ENCODE data around the gene HEMGN.

HEMGN gene

DNA sequence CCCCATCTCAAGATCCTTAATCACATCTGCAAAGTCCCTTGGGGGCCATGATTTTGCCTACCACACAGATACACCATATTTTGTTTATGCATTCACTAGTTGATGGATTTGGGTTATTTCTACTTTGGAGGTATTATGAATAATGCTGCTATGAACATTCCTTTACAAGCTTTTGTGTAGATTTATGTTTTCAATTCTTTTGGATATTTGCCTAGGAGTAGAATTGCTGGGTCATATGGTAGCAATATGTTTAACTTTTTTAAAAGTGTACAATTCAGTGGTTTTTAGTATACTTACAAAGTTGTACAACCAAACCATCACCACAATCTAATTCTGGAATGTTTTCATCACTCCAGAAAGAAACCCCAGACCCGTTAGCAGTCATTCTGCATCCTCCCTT, 37.4 kb upstream of the HEMGN start:
- TF ChIP-seq ZNF274 (IDR thresholded peaks at IDR 0.05; ENCODE audit: low read depth, low read length): no peak
- TF ChIP-seq YY1 (IDR thresholded peaks at IDR 0.05; ENCODE audit: insufficient read depth, insufficient read length): no peak
- TF ChIP-seq SUZ12 (IDR thresholded peaks at IDR 0.05; ENCODE audit: extremely low read depth, insufficient read depth, insufficient read length): no peak
- Histone ChIP-seq H3K4me3 (ENCODE audit: insufficient read length, low read depth) (no peak overlapping the region), H3K4me1 (ENCODE audit: insufficient read depth, insufficient read length) (no peaks in the 10 kb centered on the region), H3K36me3 (ENCODE audit: insufficient read depth, insufficient read length, low read length) (no peaks in the 10 kb centered on the region), H3K27me3 (ENCODE audit: insufficient read depth, insufficient read length) (peaks cover 22% of the 10 kb centered on the region), H3K9ac (ENCODE audit: insufficient read length, low read depth) (no peak overlapping the region), H3K9me3 (ENCODE audit: insufficient read depth, low read length) (no peaks in the 10 kb centered on the region)
- no peak for DNase-seq (ENCODE audit: low read depth, low spot score)

DNA sequence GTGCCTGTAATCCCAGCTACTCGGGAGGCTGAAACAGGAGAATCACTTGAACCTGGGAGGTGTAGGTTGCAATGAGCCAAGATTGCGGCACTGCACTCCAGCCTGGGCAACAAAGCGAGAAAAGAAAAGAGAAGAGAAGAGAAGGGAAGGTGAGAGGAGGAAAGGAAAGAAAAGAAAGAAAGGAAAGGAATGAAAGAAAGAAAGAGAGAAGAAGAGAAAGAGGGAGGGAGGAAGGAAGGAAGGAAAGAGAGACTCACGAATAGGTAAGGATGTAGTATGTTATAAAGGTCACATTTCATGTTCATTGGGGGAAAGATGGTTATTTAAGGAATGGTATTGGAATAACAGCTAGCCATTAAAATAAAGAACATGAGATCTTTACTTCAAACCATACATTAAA, 34.8 kb upstream of the HEMGN start:
- Histone ChIP-seq H3K36me3 (ENCODE audit: insufficient read depth, insufficient read length, low read length) (no peaks in the 10 kb centered on the region), H3K4me1 (ENCODE audit: insufficient read depth, insufficient read length) (no peaks in the 10 kb centered on the region), H3K27me3 (ENCODE audit: insufficient read depth, insufficient read length) (no peaks in the 10 kb centered on the region), H3K4me3 (ENCODE audit: insufficient read length, low read depth) (no peak overlapping the region), H3K9ac (ENCODE audit: insufficient read length, low read depth) (no peak overlapping the region), H3K9me3 (ENCODE audit: insufficient read depth, low read length) (no peaks in the 10 kb centered on the region)
- TF ChIP-seq SUZ12 (IDR thresholded peaks at IDR 0.05; ENCODE audit: extremely low read depth, insufficient read depth, insufficient read length) (no peak), ZNF274 (IDR thresholded peaks at IDR 0.05; ENCODE audit: low read depth, low read length) (no peak), YY1 (IDR thresholded peaks at IDR 0.05; ENCODE audit: insufficient read depth, insufficient read length) (no peak)
- DNase-seq (ENCODE audit: low read depth, low spot score): no peak

DNA sequence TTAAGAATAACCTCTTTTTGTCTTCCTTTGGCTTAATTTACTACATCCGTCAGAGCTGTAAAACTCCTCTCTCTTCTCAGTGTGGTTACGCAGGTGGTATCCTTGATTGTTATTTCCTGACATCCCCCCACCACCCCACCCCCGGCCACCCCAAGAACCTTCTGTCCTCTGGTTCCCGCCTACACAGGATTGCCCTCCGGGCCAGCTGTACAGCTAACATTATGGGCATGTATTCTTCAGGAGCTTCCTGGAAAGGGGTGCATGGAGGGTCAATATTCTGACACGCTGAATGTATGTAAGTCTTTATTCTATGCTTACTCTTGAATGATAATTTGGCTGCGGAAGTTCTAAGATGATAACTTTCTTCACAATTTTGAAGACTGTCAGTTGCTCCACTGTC, 32.2 kb upstream of the HEMGN start:
- DNase-seq (ENCODE audit: low read depth, low spot score): no peak
- Histone ChIP-seq H3K9ac (ENCODE audit: insufficient read length, low read depth) (no peak overlapping the region), H3K9me3 (ENCODE audit: insufficient read depth, low read length) (no peaks in the 10 kb centered on the region), H3K36me3 (ENCODE audit: insufficient read depth, insufficient read length, low read length) (no peaks in the 10 kb centered on the region), H3K27me3 (ENCODE audit: insufficient read depth, insufficient read length) (no peaks in the 10 kb centered on the region), H3K4me1 (ENCODE audit: insufficient read depth, insufficient read length) (no peaks in the 10 kb centered on the region), H3K4me3 (ENCODE audit: insufficient read length, low read depth) (no peak overlapping the region)
- no peak for TF ChIP-seq SUZ12 (IDR thresholded peaks at IDR 0.05; ENCODE audit: extremely low read depth, insufficient read depth, insufficient read length)
- no peak for TF ChIP-seq YY1 (IDR thresholded peaks at IDR 0.05; ENCODE audit: insufficient read depth, insufficient read length)
- TF ChIP-seq ZNF274 (IDR thresholded peaks at IDR 0.05; ENCODE audit: low read depth, low read length): no peak

DNA sequence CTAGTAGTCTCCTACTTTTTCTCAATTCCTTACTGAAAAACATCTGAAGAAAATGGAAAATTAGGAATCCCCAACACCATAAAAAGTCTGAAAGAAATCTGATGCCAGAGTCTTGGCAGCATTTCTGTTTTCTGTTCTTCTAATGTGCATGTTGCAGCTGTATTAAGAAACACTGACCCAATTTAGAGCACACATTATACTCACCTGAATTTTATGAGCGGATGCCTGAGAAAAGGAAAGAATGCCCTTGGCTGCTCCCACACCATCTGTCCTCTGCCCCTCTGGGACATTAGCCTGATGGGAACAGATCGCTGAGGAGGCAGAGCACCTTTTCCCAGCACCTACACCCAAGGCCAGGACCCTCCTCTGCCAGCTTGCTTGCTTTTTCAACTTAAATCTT, 31.0 kb upstream of the HEMGN start:
- H3K9ac ChIP-seq (ENCODE audit: insufficient read length, low read depth): no peak overlapping the region
- DNase-seq (ENCODE audit: low read depth, low spot score): no peak
- H3K9me3 ChIP-seq (ENCODE audit: insufficient read depth, low read length): no peaks in the 10 kb centered on the region
- no peaks in the 10 kb centered on the region for H3K4me1 ChIP-seq (ENCODE audit: insufficient read depth, insufficient read length)
- no peak for TF ChIP-seq YY1 (IDR thresholded peaks at IDR 0.05; ENCODE audit: insufficient read depth, insufficient read length)
- no peak for TF ChIP-seq SUZ12 (IDR thresholded peaks at IDR 0.05; ENCODE audit: extremely low read depth, insufficient read depth, insufficient read length)
- no peak for TF ChIP-seq ZNF274 (IDR thresholded peaks at IDR 0.05; ENCODE audit: low read depth, low read length)
- H3K36me3 ChIP-seq (ENCODE audit: insufficient read depth, insufficient read length, low read length): no peaks in the 10 kb centered on the region
- H3K4me3 ChIP-seq (ENCODE audit: insufficient read length, low read depth): no peak overlapping the region
- no peaks in the 10 kb centered on the region for H3K27me3 ChIP-seq (ENCODE audit: insufficient read depth, insufficient read length)

DNA sequence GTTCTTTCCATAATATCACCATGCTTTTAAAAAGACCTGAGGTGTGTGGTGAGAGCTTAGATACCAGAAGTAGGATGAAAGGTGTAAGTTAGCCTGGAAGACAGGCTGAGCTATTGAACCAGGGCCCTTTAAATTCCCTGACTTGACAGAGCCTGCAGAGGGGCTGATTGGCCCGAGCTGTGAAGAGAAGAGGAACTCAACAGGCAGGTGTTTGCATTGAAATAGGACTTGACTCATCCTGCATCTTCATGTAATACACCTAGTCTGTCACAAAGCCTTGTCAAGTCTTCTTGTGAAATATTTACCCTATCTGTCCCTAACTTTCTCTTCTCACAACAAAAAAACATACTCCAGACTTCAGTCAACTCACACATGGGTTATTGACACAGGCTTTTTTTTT, 28.5 kb upstream of the HEMGN start:
- Histone ChIP-seq H3K4me3 (ENCODE audit: insufficient read length, low read depth) (no peak overlapping the region), H3K9me3 (ENCODE audit: insufficient read depth, low read length) (no peaks in the 10 kb centered on the region), H3K27me3 (ENCODE audit: insufficient read depth, insufficient read length) (no peaks in the 10 kb centered on the region), H3K36me3 (ENCODE audit: insufficient read depth, insufficient read length, low read length) (no peaks in the 10 kb centered on the region), H3K4me1 (ENCODE audit: insufficient read depth, insufficient read length) (no peaks in the 10 kb centered on the region), H3K9ac (ENCODE audit: insufficient read length, low read depth) (no peak overlapping the region)
- no peak for TF ChIP-seq ZNF274 (IDR thresholded peaks at IDR 0.05; ENCODE audit: low read depth, low read length)
- no peak for TF ChIP-seq YY1 (IDR thresholded peaks at IDR 0.05; ENCODE audit: insufficient read depth, insufficient read length)
- TF ChIP-seq SUZ12 (IDR thresholded peaks at IDR 0.05; ENCODE audit: extremely low read depth, insufficient read depth, insufficient read length): no peak
- DNase-seq (ENCODE audit: low read depth, low spot score): no peak

DNA sequence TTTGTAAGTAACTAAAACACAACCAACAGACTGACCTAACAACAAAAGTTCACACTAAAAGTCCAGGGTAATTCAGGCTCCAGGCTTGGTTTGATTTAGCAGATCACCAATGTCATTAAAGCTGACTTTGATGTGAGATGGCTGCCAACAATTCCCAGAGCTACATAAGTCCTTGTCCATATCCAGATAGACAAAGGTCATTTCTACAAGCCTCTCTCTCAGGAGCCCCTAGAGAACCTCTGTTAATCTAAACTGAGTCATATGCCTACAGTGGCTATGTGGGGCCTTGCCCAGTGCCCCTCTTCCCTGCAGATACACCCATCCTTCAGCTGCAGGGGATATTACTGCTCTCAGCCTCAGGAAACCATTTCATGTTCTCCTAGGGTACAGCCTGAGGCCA, 26.9 kb upstream of the HEMGN start:
- Histone ChIP-seq H3K9ac (ENCODE audit: insufficient read length, low read depth) (no peak overlapping the region), H3K36me3 (ENCODE audit: insufficient read depth, insufficient read length, low read length) (no peaks in the 10 kb centered on the region), H3K4me3 (ENCODE audit: insufficient read length, low read depth) (no peak overlapping the region), H3K9me3 (ENCODE audit: insufficient read depth, low read length) (no peaks in the 10 kb centered on the region), H3K4me1 (ENCODE audit: insufficient read depth, insufficient read length) (no peaks in the 10 kb centered on the region), H3K27me3 (ENCODE audit: insufficient read depth, insufficient read length) (no peaks in the 10 kb centered on the region)
- no peak for DNase-seq (ENCODE audit: low read depth, low spot score)
- TF ChIP-seq SUZ12 (IDR thresholded peaks at IDR 0.05; ENCODE audit: extremely low read depth, insufficient read depth, insufficient read length): no peak
- TF ChIP-seq YY1 (IDR thresholded peaks at IDR 0.05; ENCODE audit: insufficient read depth, insufficient read length): no peak
- TF ChIP-seq ZNF274 (IDR thresholded peaks at IDR 0.05; ENCODE audit: low read depth, low read length): no peak

DNA sequence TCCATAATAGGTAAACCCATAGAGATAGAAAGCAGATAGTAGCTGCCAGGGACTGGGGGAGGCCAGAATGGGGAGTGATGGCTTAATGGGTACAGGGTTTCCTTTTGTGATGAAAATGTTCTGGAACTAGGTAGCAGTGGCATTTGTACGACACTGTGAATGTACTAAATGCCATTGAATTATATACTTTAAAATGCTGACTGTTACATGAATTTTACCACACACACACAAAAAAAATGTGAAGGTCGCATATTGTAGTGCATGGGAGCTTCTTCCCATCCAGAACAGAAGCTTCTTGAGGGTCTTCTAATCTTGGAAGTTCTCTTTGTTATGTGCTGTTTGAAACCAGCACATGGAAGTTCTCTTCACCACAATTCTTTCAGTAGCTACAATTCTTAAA, 25.3 kb upstream of the HEMGN start:
- DNase-seq (ENCODE audit: low read depth, low spot score): no peak
- Histone ChIP-seq H3K9me3 (ENCODE audit: insufficient read depth, low read length) (no peaks in the 10 kb centered on the region), H3K36me3 (ENCODE audit: insufficient read depth, insufficient read length, low read length) (no peaks in the 10 kb centered on the region), H3K27me3 (ENCODE audit: insufficient read depth, insufficient read length) (no peaks in the 10 kb centered on the region), H3K4me3 (ENCODE audit: insufficient read length, low read depth) (no peak overlapping the region), H3K9ac (ENCODE audit: insufficient read length, low read depth) (no peak overlapping the region), H3K4me1 (ENCODE audit: insufficient read depth, insufficient read length) (no peaks in the 10 kb centered on the region)
- no peak for TF ChIP-seq SUZ12 (IDR thresholded peaks at IDR 0.05; ENCODE audit: extremely low read depth, insufficient read depth, insufficient read length)

DNA sequence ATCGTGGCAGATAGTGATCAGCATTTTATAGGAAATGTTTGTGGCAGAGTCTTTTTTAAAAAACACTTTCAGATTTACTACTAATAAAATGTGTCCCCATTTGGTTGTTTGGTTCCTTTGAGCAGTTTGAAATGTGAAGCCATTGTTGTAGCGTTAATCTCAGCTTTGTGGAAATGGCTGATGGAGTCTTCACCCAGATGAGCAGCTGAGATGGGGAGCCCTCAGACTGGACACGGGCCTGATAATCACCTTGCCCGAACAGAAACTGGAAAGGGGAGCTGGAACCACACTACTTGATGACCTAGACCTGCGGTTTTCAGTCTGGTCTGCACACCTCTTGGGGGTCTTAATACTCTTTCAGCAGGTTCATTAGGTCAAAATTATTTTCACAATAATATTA, 24.6 kb upstream of the HEMGN start:
- Histone ChIP-seq H3K27me3 (ENCODE audit: insufficient read depth, insufficient read length) (no peaks in the 10 kb centered on the region), H3K4me1 (ENCODE audit: insufficient read depth, insufficient read length) (no peaks in the 10 kb centered on the region), H3K4me3 (ENCODE audit: insufficient read length, low read depth) (no peak overlapping the region), H3K9me3 (ENCODE audit: insufficient read depth, low read length) (no peaks in the 10 kb centered on the region), H3K36me3 (ENCODE audit: insufficient read depth, insufficient read length, low read length) (no peaks in the 10 kb centered on the region), H3K9ac (ENCODE audit: insufficient read length, low read depth) (no peak overlapping the region)
- DNase-seq (ENCODE audit: low read depth, low spot score): no peak
- TF ChIP-seq YY1 (IDR thresholded peaks at IDR 0.05; ENCODE audit: insufficient read depth, insufficient read length) (no peak), ZNF274 (IDR thresholded peaks at IDR 0.05; ENCODE audit: low read depth, low read length) (no peak), SUZ12 (IDR thresholded peaks at IDR 0.05; ENCODE audit: extremely low read depth, insufficient read depth, insufficient read length) (no peak)

Measured in NT2/D1 (cell line).